SK-N-MC (cell line): ENCODE results near the gene CFAP20DC.

Experiments
- EZH2 ChIP-seq: fragments of 200-600 bp; sonication (generic); IDR thresholded peaks from one replicate; pipeline ENCODE4 v1.6.1; 2017; ENCODE audit warnings: antibody characterized with exemption
- POLR2AphosphoS5 ChIP-seq: IDR thresholded peaks from 2 replicates; pipeline ENCODE4 v1.6.1; 2012; ENCODE audit warnings: mild to moderate bottlenecking, low read depth, low read length, borderline replicate concordance

DNA sequence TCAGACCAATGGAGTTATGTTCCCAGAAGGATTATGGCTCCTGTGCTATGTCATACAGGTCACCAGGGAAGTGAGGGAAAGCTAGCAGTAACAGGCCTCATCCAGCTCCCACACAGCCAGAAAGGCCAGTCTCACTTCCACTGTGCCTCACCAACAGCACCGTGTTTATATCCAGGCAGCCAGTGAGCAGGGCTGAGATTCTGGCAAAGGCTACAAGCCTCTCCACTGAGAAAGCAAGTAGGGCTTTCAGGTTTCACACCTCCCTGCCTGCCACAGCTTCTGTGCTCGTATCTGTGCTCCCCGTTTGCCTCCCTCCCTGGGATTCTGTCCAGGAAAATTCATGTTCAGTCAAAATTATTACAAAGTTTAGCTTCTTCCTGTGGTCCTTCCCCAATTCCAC, 14.9 kb upstream of the CFAP20DC start:
- TF ChIP-seq POLR2AphosphoS5 = no peak
- TF ChIP-seq EZH2 = no peak
